Testis (tissue), 2 donors: ENCODE results near the gene PTPRN2.

Experiments used
- CTCF ChIP-seq, 3 experiments: fragments of 450-650 bp in 2 of 3; fragments of 200-600 bp in 1 of 3; sonication (generic) in 1 of 3; IDR thresholded peaks; one replicate each; pipeline ENCODE4 v1.5.1; 2016 to 2019; ENCODE audit warnings: antibody characterized with exemption in 3 of 3, mild to moderate bottlenecking in 2 of 3, moderate library complexity in 1 of 3
- POLR2A ChIP-seq: fragments of 450-650 bp; IDR thresholded peaks from one replicate; pipeline ENCODE4 v1.6.1; 2017; ENCODE audit warnings: antibody characterized with exemption, mild to moderate bottlenecking, moderate library complexity

- TF ChIP-seq CTCF (IDR thresholded peaks at IDR 0.05), result no peak
- TF ChIP-seq POLR2A, result no peak
Observed at GRCh38 chr7:158491094-158491493, 96.5 kb downstream of the PTPRN2 start.
